Stomach (tissue), 4 donors: ENCODE data around the gene DLD.

Experiments
- CTCF ChIP-seq, 7 experiments: fragments of 450-650 bp in 4 of 7; fragments of 200-600 bp in 3 of 7; sonication (generic) in 3 of 7; IDR thresholded peaks; one replicate each; pipeline ENCODE4 v1.5.1; 2016 to 2019; ENCODE audit warnings: antibody characterized with exemption in 7 of 7, control low read depth in 2 of 7, mild to moderate bottlenecking in 1 of 7
- EP300 ChIP-seq: sonication (generic); formaldehyde crosslinking; IDR thresholded peaks from one replicate; pipeline ENCODE4 v1.6.1; 2017; ENCODE audit warnings: antibody characterized with exemption
- POLR2A ChIP-seq, 4 donors: fragments of 450-650 bp; IDR thresholded peaks; one replicate each; pipeline ENCODE4 v1.6.1; 2016; ENCODE audit warnings: antibody characterized with exemption in 4 of 4, control low read depth in 2 of 4, mild to moderate bottlenecking in 1 of 4, moderate library complexity in 1 of 4
- POLR2AphosphoS5 ChIP-seq, 3 donors: sonication (generic); formaldehyde crosslinking; IDR thresholded peaks; one replicate each; pipeline ENCODE4 v1.6.1; 2016; ENCODE audit warnings: antibody characterized with exemption in 3 of 3

DNA sequence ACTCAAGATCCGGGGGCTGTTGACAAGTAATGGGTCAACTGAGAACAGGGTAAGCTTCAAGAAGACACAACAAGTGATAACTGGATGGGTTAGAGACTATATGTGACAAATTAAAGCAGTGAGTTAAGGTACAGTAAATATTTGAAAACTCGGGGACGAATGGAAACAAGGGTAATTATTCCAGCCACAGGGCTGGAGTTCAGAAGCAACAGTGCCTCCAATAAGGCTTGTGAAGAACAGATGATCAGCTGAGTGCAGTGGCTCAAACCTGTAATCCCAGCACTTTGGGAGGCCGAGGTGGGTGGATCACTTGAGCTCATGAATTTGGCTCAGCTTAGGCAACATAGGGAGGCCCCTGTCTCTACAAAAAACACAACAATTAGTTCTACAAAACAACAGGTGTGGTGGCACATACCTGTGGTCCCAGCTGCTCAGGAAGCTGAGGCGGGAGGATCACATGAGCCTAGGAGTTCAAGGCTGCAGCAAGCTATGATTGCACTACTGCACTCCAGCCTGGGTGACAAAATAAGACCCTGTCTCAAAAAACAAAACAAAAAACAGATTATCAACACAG lies 20.5 kb upstream of the DLD start:
- no peak for TF ChIP-seq CTCF (IDR thresholded peaks at IDR 0.05)
- TF ChIP-seq POLR2A (IDR thresholded peaks at IDR 0.05), result no peak
- no peak for TF ChIP-seq EP300
- no peak for TF ChIP-seq POLR2AphosphoS5 (IDR thresholded peaks at IDR 0.05)
